GM18867 (cell line): ENCODE results near the gene DLEC1.
"Not testable (repeated sequence)": the region's sequence is repeated elsewhere in the genome, so short reads cannot be mapped to it uniquely, and the experiment has no call there.

Experiments
- ATAC-seq: cut with Tn5 transposase; IDR thresholded peaks from one replicate; pipeline ENCODE4 v1.9.1; 2021; ENCODE audit warnings: mild to moderate bottlenecking, moderate library complexity; ENCODE audit not compliant: unreplicated experiment

The DLEC1 gene

DNA sequence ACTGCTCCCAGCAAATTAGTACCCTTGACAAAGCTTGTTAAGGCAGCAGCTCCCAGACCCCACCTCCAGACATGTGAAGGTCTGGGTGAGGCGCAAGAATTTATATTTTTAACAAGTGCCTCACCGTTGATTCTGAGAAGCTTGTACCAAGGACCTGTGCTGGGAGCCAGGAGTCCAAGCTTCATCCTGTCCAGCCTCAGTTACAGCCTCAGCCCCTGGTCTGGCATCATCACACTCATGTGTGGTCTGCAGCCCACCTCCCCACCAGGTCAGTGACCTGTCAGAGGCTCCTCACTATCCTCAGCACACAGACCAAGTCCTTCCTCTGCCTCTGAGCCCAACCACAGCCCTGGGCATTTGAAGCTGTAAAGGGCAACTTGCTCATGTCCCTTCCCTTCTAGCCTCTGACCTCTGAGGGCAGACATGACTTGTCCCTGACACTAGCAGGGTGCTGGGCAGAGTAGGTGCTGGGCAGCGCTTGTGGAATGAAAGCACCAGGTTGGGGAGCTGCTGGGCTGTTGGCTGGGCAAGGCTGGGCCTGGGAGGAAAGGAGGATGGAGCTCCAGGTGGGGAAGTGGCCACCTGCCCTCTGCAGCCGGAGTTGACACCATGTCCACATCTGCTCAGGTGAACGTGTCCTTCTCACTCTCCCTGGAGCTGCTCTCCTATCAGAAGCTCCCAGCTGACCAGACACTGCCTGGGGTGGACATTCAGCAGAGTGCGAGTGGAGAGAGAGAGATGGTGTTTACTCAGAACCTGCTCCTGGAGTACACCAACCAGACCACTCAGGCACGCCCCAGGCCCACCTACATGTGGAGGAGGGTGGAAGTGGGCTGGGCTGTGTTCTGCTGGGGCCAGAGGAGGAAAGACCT is 81.0 kb downstream of the DLEC1 start:
- ATAC-seq = no peak

DNA sequence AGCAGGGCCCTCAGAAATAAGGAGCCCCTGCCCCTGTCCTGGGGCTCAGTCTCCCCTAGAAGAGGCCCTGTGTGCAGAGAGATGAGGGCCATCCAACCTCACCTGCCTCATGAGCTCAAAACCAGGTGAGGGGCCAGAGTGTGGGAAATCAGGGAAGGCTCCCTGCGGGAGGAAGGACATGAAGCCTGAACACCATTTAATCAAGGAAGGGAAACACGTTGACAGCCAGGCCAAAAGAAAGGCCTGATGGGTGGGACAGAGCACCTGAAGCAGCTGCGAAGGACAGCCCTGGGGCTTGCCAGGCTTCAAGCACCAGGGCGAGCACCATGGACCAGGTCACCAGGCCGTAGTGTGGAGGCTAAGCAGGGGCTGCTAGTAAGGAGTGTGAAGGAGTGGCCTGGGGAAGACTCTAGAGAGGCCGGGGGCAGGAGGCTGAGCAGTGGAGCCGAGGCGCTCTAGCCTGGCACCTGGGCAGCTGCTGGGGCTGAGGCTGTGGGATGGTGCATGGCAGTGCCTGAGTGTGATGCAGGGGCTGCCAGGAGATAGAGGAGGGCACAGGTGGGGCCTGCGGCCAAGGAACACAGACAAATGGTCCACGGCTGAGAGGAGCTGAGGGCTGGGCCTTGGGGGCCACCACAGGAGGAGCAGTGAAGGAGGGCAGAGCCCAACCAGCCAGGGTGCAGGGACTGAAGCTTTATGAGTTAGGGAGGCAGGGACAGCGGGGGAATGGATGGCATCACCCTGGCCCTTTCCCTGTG is 81.9 kb downstream of the DLEC1 start:
- no peak for ATAC-seq

DNA sequence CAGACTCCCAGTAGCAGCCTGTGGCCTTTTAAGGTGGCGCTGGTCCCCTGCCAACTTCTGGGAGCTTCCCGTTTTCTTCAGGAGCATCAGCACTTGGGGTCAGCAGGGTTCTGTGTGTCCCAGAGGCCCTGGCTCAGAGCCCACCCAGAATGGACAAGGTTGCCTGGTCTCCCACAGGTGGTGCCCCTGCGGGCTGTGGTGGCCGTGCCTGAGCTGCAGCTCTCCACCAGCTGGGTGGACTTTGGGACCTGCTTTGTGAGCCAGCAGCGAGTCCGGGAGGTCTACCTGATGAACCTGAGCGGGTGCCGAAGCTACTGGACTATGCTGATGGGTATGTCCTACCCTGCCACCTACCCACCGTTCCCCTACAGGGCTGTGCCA is 82.4 kb downstream of the DLEC1 start:
- no peak for ATAC-seq

DNA sequence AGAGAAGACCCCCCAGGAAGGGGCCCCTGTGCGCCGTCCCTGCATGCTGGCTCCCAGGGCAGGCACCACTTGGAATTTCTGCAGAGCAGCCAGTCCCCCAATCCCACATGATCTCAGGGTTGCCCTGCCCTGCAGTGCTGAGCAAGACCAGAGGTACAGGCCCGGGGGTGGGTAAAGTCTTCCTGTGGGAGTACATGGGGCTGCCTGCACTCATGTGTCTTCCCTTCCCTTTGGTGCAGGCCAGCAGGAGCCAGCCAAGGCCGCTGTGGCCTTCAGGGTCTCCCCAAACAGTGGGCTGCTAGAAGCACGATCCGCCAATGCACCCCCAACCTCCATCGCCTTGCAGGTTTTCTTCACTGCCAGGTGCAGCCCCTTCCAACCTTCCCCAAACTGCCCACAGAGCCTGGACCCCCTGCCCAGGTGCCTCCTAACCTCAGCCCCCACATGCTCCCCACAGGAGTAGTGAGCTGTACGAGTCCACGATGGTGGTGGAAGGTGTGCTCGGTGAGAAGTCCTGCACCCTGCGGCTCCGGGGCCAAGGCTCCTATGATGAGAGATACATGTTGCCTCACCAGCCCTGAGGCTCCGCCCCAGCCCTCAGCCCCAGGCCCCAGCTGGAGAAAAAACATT is 82.9 kb downstream of the DLEC1 start:
- ATAC-seq = no peak

DNA sequence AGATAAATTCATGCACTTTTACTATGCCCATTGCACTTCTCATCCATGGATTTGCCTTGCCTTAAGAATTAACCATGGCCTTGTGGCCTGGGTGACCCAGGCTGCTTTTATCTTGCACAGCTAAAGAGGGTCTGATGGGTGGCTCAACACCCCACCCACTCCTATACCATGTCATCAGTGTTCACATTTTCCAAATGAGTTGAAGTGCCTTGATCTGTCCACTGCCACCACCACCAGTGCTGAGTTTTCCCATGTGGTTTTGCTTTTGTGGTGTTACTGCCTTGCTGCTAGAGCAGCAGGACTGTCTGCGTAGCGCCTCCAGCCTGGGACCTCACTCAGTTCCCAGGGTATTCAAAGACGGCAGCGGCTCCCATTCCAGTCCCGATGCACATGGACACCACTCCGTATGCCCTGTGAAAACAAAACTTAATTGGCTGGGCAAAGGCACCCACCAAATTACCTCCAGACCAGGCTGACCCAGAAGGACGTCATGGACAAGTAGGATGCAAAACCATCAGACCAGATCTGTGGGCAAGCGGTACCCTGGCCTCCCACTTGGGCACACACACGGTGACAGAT is 83.8 kb downstream of the DLEC1 start:
- no peak for ATAC-seq

DNA sequence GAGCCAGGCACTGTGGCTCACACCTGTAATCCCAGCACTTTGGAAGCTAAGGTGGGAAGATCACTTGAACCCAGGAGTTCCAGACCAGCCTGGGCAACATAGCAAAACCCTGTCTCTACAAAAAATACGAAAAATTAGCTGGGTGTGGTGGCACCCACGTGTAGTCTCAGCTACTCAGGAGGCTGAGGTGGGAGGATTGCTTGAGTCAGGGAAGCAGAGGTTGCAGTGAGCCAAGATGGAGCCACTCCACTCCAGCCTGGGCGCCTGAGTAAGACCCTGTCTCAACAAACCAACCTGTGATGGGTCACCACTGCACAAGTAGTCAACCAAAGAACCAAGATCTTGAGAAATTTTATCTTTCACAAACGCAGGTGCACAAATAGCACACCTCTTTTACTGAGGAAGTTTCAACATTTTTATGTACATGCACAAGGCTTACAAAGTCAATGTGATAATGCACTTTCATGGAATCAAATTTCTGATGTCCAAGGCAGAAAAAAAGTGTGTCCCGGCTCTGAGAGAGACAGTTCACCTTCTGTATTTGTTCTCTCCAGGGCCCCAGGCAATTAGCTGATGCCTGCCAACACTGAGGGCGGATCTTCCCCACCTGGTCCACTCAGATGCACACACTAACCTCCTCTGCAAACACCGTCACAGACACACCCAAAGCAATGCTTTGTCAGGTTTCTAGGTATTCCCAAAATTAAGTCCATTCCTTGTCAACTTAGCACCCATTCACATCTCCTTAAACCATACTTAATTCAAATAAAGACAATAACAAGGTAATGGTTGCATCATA is 85.5 kb downstream of the DLEC1 start:
- ATAC-seq = no peak

DNA sequence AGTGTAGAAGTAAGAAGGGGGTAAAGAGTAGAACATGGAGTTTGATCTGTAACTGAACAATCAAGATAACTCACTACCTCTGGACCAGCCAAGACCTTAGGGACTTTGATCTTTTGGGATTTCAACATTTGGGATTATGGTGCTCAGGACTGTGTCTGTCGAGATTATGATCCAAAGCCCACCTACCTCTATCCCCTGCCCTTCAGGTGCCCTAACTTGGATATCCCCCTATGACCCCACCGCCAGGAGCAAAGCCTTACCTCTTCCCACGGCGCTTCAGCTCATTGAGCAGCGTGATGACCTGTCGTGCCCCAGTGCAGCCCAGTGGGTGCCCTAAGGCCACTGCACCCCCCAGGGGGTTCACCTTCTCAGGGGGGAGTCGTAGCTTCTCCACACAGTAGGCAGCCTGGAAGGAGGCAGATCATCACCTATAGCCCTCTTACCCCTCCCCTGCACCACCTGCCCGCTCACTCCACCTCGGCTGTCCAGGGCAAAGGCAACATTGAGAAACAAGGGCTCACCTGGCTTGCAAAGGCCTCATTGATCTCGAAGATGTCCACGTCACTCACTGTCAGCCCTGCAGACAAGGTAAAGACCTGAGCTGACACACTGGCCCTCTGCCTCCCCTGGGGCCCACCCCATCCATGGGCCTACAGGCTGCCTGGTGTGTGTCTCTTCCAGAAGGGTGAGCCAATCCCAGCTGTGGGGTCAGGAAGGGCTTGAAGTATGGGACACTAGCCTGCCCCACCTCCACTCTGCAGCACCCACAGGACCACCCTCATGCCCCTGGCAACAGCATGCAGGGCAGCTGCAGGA is 86.5 kb downstream of the DLEC1 start:
- no peak for ATAC-seq

DNA sequence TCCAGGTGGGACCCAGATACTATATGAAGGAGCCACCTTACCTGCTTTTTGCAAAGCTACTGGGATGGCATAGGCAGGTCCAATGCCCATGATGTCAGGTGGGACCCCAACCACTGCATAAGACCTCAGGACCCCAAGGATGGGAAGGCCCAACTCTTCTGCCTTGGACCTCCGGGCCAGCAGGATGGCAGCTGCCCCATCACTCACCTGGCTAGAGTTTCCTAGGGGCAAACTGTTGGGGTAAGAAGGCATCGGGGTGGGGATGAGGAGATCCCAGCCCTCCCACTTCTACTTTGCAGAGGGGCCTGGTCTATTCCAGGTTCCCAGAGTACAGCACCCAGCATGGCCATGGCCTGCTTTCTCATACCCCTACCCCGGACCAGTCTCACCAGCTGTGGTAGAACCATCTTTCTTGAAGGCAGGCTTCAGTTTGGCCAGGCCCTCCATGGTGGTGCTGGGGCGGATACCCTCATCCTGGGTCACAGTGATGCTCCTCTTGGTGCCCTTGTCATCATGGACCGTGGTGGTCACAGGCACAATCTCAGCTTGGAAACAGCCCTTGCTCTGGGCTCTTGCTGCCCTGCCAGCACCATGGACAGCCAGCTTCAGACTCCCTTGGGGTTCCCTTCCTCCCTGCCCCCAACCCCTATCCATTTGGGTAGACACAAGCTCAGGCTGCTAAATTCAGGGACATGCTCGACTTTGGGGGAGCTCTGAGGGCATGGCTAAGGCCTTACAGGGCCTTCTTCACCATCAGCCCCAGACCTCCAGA is 87.3 kb downstream of the DLEC1 start:
- ATAC-seq = no peak

DNA sequence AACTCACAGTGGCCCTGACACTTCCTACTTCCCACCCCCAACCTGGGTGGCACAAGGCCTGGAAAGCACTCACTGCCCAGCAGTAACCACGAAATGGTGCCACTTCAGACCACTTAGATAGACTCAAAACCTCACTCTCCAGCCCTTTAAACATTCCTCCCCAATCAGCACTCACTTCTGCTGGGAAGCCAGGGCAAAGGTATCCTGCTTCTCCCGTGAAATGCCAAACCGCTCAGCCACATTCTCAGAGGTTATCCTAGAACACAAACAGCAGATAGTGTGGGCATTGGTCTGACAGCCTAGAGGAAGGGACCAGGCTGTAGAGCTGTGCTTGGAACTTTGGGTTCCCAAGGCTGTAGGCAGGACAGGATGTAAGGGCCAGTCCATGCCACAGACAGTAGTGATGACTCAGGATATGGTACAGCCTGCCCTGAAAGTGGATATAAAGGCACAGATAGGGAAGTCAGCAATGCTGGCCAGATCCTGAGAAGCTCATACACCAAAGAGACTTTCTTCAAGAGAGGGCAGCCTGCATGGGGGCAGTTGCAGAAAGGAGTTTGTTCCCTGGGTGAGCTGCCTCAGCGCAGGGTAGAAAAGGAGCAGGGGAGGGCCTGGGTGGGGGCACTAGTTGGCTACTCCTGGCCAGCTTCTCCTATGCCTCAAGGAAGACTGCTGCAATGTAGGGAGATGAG is 88.7 kb downstream of the DLEC1 start:
- no peak for ATAC-seq

DNA sequence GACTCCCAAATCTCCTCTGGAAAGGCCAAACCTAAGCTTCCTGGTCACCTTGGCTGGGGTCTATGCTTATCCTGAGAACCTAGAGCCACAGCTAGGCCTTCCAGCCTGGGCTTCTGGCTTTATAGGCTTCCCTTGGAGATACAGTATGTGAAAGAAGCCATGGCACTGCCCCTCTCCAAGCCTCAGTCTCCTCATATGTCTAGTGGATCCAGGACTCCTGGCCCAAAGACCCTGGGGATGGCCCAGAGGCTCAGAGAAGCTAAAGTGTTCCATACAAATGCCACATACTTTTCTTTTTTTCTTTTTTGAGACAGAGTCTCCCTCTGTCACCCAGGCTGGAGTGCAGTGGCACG is 89.3 kb downstream of the DLEC1 start:
- no peak for ATAC-seq

DNA sequence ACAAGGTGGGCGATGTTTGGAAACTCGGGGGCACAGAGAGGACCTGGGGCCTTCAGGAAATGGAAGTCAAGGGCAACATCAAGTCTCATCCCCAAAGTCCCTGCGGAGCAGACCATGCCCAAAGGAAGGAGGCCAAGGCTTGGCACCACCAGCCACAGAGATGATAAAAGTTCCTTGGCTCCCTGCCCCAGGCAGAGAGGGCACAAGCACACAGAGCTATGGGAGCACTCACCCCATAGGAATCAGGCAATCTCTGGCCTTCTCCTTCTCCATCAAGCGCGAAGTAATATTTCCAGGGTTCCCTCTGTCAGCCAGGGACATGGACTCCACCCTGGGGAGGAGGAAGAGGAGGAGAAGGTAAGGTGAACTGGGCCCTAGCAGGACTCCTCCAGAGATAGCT is 90.0 kb downstream of the DLEC1 start:
- no peak for ATAC-seq

DNA sequence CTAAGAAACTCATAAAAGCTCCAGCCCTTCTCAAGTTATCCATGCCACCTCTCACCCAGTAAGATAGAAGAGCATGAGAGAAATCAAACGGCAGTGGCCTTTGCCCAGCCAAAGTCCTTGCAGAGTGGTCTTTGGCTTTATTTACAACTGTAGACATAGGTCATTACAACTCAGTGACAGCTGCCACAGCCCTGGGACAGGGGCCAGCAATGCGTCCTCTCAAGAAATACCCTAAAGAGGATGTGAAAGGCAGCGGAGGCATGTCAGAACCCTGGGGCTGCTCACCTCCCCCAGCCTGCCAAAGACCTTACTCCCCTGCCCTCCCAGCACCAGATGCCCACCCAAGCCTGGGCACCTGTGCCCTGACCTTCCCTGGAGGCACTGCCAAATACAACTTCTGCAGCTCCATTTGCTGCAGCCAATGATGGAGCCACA is 91.6 kb downstream of the DLEC1 start:
- ATAC-seq = no peak

DNA sequence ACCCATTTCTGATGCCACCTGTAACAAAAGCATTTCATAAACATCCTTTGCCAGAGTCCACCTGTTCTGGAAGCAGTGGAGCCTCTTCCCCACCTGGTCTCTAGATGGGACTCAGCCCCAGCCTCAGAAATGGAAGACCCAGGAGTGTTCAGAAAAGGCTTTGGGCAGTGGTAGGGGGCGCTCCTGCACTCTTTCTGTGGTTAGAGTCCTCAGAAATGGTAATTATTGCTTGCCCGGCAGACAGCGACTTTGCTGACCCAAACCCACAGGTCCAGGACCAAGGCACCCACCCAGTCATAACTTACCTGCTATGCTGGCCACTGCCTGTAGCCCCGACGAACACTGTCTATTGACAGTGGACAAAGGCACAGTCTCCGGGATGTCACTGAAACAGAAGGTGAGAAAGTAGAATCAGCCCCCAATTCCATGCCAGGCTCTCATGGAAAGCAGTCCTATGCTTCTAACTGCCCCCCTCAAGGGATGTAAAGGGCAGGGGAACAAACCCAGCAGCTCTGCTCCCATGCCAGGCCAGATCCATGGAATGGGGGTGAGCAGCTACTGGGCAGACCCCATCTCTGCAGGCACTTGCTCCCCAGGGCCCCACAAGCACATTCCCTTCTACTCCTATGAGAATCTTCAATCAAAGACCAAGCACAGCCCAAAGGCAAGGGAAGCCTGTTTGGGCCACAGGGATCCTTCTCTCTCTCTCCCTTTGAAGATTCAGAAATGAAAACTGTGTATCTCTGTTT is 92.8 kb downstream of the DLEC1 start:
- ATAC-seq = no peak

DNA sequence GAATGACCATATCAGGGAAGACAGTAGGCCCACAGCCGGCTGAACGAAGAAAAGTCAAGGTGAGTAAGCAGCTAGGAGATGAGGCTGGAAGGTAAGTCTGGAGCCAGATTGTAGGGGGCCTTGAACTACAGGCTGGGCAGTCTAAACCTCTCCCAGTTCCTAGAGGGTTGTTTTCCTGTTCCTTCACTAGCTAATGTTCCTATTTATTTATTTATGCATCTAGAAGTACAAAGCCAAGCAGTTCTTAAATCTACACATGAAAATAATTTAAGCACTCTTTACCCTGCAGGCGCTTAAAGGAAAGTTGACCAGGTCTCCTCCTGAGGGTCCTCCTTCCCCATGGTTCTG is 94.2 kb downstream of the DLEC1 start:
- ATAC-seq = no peak

DNA sequence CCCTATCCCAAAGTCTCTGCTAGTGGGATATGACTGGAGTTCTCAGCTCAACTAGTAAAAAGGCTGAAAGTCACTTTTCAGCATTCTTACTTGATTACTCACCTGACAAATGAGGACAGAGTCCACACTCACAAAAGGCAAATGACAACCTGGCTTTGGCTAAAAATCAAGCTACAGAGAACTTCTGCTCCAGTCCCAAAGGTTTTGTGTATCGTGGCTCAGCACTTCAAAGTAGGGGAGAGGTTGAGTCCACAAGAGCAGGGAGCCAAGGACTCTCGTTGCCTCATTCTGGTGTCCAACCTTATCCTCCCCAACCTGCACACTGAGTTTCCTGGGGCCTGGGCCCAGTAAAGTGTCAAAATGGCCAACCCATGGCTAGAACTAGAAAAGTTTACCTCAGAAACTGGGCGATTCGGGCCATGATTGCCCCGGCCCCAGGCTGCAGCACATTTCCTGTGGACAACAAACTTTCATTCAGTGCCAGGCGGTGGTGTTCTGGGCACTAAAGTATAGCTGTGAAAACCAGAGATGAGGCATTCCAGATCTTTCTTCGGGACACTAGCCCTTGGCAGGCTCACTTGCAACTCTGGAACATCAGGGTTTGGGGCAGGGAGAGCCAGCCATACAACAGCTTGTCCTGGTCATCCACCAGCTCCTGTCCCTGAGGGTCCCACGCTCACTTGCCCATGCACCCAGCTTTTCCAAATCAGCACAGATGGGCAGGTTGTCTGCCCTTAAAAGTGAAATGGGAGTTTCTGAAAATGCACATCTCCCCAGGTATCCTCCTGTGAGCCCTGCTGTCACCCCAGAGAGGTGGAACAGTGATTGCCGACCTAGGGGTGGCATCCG is 94.8 kb downstream of the DLEC1 start:
- ATAC-seq = no peak

DNA sequence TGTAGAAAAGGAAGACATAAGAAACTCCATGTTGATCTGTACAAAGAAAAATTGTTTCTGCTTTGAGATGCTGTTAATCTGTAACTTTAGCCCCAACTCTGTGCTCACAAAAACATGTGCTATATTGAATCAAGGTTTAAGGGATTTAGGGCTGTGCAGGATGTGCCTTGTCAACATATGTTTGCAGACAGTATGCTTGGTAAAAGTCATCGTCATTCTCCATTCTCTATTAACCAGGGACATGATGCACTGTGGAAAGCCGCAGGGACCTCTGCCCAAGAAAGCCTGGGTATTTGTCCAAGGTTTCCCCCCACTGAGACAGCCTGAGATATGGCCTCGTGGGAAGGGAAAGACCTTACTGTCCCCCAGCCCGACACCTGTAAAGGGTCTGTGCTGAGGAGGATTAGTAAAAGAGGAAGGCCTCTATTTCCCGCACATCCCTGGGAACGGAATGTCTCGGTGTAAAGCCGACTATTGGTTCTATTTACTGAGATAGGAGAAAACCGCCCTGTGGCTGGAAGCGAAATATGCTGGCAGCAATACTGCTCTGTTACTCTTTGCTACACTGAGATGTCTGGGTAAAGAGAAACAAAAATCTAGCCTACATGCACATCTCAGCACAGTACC is 95.6 kb downstream of the DLEC1 start:
- ATAC-seq = not testable (repeated sequence)
